22Rv1 (cell line): Measurements from ENCODE around the gene SEZ6L.

Source experiments
- ZFX ChIP-seq: fragments of 450-650 bp; IDR thresholded peaks from 2 replicates; pipeline ENCODE4 v1.6.1; 2017; ENCODE audit warnings: antibody characterized with exemption, borderline replicate concordance
- TF ChIP-seq, protein P1 (sequence below): fragments of 450-650 bp; IDR thresholded peaks from 2 replicates; pipeline ENCODE4 v1.5.1; 2017; ENCODE audit warnings: mild to moderate bottlenecking

DNA sequence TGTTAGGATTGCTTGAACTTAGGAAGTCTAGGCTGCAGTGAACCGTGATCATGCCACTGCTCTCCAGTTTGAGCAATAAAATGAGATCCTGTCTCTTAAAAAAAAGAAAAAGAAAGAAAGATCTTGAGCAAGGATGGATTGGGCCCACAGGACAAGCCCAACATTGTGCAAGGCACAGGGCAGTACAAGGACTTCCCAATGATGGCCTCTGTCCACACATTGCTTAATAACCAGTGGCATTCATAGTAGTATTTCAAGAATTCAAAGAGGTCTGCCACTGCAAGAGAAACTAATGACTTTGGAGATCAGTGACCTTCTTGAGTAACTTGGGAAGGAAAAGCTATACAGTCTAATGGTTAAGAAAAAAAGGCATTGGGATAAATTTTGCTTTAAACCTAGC is 44.6 kb downstream of the SEZ6L start:
- TF ChIP-seq, protein P1, sequence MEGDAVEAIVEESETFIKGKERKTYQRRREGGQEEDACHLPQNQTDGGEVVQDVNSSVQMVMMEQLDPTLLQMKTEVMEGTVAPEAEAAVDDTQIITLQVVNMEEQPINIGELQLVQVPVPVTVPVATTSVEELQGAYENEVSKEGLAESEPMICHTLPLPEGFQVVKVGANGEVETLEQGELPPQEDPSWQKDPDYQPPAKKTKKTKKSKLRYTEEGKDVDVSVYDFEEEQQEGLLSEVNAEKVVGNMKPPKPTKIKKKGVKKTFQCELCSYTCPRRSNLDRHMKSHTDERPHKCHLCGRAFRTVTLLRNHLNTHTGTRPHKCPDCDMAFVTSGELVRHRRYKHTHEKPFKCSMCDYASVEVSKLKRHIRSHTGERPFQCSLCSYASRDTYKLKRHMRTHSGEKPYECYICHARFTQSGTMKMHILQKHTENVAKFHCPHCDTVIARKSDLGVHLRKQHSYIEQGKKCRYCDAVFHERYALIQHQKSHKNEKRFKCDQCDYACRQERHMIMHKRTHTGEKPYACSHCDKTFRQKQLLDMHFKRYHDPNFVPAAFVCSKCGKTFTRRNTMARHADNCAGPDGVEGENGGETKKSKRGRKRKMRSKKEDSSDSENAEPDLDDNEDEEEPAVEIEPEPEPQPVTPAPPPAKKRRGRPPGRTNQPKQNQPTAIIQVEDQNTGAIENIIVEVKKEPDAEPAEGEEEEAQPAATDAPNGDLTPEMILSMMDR: no peak
- TF ChIP-seq ZFX: no peak
